Ovary (tissue), 3 donors: ENCODE measurements around the gene PREB.

ENCODE experiments used
- CTCF ChIP-seq, 3 donors: fragments of 450-650 bp in 2 of 3; fragments of 200-600 bp in 1 of 3; IDR thresholded peaks; one replicate each; pipeline versions ENCODE4 v1.5.1 to v1.8.0; 2016 to 2022; ENCODE audit warnings: antibody characterized with exemption in 3 of 3, mild to moderate bottlenecking in 1 of 3
- POLR2A ChIP-seq: fragments of 450-650 bp; IDR thresholded peaks from one replicate; pipeline ENCODE4 v1.6.1; 2017; ENCODE audit warnings: antibody characterized with exemption, mild to moderate bottlenecking, moderate library complexity
- donor health status: DM: no; HTN: no; CAD: no.

GRCh38 chr2:27170581-27171337 is 36.3 kb upstream of the PREB start:
- TF ChIP-seq CTCF (IDR thresholded peaks at IDR 0.05) (no peak), POLR2A (no peak)
